HG03442 (cell line): ENCODE results near the gene EXOC3.
"Not testable (repeated sequence)": the region's sequence is repeated elsewhere in the genome, so short reads cannot be mapped to it uniquely, and the experiment has no call there.

Experiments used
- ATAC-seq: cut with Tn5 transposase; IDR thresholded peaks from one replicate; pipeline ENCODE4 v1.9.1; 2021; ENCODE audit warnings: mild to moderate bottlenecking, moderate library complexity; ENCODE audit not compliant: unreplicated experiment

Gene EXOC3

DNA sequence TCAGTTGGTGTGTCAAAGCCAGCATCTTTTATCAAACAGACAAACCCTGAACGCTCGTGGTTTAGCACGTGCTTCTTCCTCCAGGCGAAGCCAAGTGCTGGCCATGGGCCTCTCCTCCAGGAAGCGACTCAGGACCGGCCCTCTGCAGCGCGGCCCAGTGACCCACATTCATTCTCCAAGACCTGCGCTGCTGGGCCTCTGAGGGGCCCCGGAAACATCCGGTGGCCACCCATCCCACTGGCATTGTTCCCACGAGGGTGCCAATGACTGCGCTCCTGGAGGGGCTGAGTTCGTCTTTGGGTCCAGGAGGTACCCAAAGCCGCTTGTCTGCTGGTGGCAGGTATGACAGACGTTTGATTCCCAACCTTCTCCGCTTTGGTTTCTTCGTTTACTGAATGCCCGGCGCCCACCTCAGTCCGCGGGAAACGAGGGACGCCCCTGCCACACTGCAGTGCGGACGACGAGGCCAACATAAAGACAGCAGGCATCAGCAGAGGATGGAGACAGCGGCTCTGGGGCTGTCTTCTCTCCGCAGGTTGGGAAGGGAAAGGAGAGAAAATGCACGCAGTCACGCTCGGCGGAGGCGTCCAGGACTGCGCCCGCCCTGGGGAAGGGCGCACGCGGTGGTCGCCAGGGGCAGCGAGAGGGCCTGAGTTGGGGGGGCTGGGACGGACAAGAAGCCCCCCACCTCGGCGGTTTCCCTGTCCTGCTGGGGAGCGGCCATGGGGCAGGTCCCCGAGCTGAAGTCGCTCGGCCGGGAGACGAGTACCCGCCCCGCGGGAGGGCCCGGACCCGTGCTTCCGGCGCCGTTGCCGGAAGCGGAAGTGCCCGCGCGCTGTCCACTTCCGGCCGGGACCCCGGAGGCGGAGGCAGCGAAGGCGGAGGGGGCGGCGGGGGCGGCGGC lies at the start of gene EXOC3:
Gene EXOC3, plus strand, starts transcription at position 842 of the 904 bp plus-strand sequence. CDS start 3,030 bp downstream, outside the sequence.
- ATAC-seq, result peak; percentile 83

DNA sequence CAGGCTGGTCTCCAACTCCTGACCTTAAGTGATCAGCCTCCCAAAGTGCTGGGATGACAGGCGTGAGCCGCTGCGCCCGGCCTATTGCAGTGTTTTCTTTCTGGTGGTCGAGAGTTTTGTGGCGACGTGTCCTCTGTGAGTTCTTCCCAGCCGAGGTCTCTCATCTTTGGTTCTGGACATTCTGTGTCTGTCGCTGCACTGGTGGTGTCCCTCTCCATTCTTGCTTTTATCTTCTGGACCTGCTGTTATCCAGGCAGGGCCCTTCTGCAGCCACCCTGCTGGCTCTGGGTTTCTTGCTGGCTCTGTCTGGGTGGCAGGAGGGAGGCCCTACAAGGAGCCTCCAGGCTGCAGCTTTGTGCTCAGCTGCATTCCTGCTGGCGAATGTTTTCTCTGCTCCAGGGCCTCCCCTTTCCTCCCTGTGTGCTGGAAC lies 49.1 kb upstream of the EXOC3 start:
- no peak for ATAC-seq

DNA sequence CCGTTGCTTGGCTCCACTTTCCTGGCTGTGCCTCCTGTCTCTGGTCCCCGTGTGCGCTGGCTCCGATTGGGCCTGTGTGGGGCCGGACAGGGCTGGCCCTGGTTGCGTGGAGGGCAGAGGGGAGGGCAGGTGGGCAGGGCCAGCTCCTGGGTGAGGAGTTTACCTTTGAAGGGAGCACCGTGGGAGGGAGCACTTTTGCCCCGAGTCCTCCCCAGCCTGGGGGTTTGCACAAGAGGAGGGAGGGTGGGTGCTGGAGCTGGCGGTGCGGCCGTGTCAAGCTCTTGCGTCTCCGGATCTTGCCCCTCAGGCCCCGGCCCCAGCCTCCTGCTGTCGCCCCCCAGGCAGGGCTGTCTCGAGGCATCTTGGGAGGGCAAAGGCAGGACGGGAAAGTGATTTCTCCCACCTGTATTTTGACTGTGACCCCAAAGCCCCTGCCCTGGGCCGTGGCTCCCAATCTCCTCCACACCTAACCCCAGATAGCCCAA lies 48.3 kb upstream of the EXOC3 start:
- ATAC-seq, result no peak

DNA sequence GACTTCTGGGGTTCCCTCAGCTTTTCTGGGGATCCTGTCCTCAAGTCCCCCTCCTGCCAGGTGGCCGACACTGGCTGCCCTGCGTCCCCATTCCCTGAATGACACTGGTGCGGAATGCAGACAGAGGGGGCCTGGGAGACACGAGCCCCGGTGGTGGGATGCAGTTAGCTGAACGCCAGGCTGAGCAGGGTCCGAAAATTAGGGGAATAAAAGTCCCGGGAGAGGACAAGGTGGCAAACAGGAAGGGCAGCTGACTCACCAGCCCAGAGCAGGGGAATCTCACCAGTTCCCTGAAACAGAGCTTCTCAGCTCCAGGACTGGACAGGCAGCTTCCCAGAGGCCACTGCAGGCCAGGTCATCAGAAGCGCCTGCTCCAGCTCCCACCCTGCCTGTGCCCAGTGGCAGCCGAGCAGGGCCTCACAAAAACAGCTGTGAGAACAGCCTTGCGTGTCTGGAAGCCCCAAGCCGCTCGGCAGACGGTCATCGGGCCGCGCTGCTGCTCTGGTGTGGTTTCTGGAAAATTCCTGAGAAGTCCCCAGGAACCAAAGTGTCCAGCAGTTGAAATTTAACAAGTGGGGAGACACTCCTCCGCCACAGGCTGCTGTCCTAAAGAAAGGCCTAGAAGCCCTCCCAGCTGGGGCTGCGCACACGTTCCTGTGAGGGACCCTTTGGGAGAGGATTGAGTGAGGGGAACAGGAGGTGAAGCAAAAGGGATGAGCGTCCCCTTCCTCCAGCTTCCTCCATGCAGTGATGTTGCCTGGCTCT lies 47.6 kb upstream of the EXOC3 start:
- no peak for ATAC-seq

DNA sequence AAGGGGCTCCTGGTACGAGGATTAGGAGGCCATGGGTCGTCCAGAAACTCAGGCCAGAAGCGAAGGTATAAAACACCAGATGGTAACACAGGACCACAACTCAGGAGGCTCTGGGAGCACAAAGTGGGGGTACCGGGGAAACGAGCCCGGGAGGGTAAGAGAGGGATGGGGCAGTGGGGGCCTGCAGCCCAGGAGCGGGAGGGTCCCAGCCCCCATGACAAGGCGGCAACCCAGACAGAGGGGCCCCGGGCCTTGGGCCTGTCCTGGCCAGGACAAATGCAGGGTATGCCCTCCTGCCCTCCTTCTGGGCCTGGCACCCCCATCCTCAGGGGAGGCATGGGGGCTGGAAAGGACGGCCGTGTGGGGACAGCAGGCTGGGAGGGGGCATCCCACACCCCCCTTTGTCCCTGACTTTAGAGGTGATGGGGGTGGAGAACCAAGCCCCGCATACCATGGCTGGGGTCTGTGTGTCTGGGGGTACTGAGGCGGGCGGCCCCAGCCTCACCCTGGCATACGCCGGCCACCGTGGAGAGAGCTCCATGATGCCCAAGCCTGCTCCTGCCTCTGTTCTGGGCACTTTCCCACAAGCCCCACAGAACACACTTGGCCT lies 47.0 kb upstream of the EXOC3 start:
- no peak for ATAC-seq

DNA sequence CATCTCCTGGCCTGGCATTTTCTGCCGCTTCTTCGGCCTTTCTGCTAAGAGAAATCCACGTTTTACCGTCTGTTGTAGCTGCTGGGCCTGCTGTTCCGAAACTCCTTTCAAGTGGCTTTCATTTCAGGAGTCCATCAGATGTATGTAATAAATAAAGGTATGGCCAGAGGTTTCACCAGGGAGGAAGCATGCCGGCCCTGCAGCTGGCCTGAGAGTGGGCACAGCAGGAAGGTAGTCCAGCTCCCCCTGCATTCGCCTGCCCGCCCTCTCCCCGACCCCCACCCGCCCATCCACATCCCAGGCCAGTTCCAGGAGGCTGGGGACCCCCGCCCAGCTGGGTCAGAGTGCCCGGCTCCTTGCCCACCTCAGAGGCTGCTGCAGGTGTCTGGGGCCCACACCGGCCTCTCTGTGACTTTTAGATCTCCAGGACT lies 46.4 kb upstream of the EXOC3 start:
- ATAC-seq, result no peak

DNA sequence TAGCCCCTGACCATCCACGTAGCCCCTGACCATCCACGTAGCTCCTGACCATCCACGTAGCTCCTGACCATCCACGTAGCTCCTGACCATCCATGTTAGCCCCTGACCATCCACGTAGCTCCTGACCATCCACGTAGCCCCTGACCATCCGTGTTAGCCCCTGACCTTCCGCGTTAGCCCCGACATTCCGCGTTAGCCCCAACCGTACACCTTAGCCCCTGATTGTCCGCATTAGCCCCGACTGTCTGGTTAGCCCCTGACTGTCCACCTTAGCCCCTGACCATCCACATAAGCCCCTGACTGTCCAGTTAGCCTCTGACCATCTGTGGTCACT lies 44.9 kb upstream of the EXOC3 start:
- ATAC-seq, result not testable (repeated sequence)

DNA sequence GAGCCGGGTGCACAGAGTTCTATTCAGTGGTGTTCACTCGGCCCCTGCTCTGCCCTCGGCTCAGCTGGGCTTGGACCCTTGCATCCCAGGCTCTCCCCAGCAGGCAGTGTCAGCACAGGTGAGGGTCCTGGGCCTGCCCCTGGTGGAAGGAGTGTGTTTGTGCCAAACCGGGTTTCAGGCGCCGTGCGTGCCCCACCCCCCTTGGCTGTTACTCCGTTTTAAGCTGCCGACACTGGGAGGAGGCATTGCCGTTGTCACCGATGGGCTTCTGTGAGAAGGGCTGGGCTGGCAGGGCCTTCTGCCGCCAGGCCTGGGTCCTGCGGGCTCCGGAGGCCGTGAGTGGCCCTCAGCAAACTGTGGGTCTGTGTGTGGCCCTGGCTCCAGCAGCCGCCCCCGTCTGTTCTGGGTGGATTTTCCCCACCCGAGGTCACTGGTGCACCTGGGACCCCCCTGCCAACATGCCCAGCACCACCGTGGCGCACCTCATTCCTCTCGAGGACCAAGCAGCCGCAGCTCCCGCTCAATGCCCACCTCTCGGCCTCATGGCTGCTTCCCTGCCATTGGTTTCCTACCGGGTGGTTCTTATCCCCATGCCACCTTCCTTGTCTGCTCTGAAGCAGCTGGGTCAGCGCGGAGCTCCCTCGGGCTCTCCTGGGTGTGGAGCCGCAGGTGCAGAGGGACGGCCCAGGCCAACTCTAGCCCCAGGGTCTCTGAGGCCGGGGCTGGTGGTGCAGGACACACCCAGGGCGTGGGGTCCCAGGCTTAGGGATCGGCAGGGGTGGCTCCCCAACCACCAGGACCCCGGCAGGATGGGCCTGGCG lies 44.3 kb upstream of the EXOC3 start:
- ATAC-seq, result no peak

DNA sequence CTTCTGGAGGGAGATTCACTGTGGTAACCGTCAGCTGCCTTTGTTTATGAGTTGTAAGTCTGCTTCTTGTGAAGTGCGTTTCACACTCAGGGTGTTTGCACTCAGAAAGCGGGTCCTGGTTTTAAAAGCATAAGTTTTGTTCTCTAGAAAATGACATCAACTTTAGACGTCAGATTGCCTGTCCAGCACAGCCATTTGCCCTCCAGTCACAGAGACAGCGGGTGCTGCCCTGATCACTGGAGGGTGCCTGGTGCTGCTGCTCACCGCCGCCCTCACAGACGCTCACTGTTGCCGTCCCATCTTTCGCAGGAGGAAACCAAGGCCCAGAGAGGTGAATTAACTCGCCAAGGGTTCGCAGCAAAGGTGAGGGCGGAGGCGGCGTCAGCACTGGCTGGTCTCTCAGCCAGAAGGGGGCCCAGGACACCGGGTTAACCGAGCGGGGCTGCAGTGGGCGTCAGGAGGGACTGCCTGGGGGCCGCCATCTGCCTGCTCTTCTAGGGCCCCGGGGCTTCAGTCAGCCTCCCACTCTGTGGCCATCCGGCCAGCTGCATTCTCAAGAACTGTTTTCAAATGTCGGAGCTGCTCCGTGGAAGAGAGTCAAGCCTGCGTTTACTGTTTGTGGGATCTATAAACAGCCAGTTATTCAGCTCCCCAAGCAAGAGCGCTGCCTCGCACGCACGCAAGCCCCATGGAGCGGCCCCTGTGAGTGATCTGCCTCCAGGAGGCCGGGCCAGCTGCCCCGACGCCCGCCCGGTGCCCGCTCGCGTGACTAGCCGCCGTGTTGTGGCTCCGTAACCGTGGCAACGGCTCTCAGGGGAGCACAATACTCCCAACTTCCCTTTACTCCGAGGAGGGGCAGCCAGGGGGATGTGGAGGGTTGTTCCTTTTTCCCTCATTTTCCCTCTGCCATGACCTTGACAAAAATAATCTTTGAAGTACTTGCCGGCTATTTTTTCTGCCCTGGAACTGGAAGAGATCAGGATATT lies 43.4 kb upstream of the EXOC3 start:
- peak; percentile 72 for ATAC-seq

DNA sequence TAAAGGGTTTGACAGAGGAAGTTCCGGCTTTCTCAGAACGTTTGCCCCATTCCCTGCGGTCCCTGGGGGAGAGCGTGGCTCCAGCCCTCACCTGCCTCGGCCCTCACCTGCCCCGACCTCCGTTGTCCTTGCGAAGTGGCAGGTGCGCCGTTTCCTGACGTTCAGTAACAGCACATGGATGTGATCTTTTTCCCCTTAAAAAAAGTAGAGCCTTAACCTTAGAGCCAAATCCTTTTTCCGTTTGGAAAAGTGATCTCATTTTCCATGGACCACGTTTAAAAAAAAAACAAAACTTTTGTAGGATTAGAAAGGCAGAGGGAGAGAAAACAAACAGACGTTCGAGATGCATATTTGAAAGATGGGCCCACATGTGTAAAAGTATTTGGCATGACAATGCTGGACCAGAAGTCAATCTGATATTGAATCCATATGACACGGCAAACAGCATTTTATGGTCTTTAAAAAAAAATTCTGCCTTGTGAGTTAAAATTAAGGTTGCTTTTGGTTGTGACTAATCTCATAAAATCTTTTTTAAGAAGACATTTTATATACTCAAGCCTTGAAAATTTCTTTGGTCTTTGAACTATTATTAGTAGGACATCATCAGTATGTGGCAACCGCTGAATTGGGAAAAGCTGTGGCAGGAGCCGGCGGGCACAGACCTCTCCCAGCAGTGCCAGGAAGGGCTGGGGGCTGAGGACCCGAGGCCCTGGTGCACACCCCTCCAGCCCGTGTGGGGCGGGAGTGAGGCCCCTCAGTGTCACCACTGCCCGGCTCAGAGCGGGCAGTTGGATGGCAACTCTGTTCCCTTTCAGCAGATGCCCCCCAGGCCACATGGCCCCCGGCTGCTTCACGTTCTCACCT lies 42.5 kb upstream of the EXOC3 start:
- no peak for ATAC-seq

DNA sequence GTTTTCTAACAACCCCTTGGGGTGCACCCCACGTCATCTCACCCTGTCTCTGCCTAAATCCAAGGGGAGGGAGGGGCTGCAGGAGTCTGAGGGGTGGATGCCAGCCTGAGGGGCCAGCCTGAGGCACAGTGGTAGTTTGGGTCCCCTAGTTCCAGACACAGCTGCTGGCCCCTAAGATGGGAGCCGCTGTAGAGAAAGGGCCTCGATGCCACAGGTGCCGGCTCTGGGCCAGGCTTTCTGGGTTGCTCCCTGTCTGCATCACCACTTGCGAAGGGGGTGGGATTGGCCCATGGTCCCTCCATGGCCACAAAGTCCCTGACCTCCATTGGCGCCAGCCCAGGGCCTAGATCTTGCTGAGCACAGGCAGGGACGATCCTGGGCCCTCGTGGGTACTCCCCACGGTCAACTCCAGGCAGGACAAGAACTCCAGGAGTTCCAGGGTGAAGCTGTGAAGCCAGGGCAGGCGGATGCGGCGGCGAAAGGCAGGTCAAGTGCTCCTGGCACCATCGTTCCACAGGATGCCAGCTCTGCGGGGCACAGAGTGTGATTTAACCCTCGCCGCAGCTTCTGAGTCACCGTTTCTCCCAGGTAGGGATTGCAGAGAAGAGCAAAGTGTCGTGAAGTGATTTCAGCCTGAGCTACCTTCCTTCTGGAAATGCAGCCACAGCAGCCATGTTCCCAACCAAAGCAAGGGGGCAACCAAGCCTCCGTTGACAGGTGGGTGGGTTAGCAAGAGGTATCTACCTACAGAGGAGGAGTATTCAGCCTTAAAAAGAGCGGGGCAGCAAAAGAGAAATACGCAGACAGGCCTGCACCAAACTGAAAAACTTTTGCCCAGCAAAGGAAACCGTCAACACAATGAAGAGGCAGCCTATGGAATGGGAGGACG lies 41.6 kb upstream of the EXOC3 start:
- no peak for ATAC-seq

DNA sequence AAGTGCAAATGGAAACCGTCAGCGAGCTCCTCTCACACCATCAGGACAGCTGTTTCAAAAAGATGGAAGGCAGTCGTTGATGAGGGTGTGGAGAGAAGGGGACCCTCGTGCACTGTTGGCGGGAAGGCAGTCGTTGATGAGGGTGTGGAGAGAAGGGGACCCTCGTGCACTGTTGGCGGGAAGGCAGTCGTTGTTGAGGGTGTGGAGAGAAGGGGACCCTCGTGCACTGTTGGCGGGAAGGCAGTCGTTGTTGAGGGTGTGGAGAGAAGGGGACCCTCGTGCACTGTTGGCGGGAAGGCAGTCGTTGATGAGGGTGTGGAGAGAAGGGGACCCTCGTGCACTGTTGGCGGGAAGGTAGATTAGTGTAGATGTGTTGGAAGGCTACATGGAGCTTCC lies 40.8 kb upstream of the EXOC3 start:
- not testable (repeated sequence) for ATAC-seq

DNA sequence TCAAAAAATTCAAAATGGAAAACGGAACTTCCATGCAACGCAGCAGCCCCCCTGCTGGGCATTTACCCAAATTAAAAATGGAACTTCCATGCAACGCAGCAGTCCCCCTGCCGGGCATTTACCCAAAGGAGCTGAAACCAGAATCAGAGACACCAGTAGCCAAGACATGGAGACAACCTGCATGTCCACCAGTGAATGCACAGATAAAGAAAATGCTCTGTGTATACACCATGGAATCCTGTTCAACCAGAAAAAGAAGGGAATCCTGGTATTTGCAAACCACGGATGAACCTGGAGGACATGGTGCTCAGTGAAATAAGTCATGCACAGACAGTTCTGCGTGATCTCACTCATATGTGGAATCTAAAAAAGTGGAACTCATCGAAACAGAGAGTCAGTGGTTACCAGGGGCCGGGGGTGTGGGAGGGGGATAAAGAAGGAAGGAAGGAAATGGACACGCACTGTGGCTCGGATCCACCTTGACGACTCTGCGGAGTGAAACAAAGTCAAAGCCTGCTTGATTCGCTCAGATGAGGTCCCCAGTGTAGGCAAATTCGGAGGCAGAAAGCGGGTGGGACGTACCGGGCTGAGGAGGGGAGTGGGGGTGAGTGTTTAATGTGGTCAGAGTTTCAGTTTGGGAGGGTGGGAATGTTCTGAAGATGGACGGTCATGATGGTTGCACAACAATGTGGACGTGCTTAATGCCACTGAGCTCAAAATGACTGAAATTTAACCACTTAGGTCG lies 40.2 kb upstream of the EXOC3 start:
- ATAC-seq, result peak; percentile 64

DNA sequence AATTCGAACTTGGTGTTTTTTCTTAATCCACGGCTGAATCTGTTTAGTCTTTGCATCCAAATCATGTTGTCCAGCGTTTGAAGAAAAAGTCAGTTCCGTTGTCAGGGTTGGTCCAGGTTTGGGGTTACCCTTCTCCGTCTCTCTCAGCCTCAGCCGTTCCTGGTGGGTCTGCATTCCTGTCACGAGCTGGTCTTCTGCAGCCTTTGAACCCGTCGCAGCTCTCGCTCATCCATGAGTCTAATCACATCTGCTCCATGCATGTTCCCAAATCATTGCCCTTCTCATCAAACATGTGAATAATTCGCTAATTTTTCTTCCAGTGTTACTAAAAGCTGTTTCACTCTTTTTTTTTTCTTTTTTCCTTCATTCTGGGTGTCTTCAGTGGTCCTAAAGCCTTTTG lies 39.0 kb upstream of the EXOC3 start:
- ATAC-seq, result no peak

DNA sequence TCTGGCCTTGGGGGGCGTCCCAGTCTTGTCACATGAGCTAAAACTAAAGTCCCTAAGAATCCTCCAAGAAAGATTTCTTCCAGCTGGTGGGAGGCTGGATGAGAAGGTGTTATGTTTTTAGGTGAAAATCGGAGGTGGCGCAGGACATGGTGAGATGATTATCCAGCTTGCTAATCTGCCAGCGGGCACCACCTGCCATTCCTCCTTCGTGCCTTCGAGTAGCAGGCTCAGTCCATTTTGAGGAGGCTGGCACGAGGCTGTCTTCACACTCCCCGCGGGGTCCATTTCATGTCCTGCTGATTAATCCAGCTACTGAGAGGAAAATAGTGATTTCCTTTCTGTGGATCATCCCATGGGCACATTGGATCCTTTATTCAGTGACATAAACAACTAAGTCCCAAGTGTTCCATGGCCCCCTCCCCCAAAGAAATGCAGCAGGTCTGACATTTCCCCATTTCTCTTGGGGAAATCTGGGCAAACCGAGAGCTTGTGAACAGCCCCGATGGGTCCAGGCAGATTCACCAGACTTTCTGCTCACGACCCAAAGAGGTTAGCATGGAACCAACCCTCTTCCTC lies 38.2 kb upstream of the EXOC3 start:
- no peak for ATAC-seq

DNA sequence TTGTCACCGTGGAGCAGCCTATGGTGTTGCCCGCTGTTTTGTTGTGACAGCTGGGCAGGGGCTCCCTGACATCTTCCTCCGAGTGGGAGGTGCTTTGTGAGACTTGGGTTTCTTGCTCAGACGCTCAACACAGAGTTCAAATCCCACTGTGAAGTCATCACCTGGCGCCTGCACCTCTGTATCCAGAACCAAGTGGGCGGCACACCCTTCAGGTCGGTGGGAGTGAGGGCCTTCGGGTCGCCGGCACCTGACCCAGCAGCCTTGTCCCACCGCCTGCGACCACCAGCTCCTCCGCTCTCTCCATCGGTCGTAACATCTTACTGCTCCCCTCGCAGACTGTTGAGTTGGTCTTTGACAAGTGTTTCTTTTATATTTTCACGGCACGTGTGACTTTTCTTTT lies 37.6 kb upstream of the EXOC3 start:
- no peak for ATAC-seq
